HG02970 (cell line): ENCODE measurements around the gene PYGB.
"Not testable (repeated sequence)": the region's sequence is repeated elsewhere in the genome, so short reads cannot be mapped to it uniquely, and the experiment has no call there.

ENCODE experiments used
- ATAC-seq: cut with Tn5 transposase; IDR thresholded peaks from one replicate; pipeline ENCODE4 v1.9.1; 2021; ENCODE audit warnings: mild to moderate bottlenecking, moderate library complexity, moderate number of reproducible peaks; ENCODE audit not compliant: unreplicated experiment, low FRiP score

PYGB gene

DNA sequence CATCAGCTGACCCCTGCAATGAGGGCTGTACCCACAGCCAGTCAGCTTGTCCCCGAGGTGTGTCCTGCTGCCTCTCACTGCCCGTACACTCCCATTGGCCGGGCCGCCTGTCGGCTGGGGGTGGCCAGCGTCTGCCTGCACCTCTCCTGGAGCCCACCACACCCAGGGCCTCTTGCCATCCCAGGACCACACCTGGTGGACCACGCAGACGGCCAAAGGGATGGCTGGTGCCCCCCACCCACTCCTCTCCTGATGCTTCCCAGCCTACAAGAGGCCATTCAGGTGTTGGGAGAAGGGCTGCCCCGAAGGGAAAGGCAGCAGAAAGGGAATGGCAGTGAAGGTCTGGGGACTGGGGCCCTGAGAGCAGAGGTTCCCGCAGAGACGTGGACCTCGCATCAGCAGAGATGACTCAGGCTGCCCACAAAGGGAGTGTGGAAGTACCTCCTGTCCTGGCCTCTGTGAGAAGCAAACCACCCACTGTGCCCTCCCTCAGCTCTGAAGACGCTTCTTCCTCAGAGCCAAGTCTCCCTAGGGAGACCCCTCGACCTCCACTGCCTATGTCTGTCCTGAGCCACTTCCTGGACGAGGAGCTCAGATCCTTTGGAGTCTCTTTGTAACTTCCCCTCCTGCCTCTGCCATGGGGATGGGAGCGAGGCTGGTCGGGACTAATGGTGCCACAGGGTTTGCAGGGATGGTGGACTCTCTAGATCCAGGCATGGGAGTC is 60.9 kb downstream of the PYGB start:
- no peak for ATAC-seq

DNA sequence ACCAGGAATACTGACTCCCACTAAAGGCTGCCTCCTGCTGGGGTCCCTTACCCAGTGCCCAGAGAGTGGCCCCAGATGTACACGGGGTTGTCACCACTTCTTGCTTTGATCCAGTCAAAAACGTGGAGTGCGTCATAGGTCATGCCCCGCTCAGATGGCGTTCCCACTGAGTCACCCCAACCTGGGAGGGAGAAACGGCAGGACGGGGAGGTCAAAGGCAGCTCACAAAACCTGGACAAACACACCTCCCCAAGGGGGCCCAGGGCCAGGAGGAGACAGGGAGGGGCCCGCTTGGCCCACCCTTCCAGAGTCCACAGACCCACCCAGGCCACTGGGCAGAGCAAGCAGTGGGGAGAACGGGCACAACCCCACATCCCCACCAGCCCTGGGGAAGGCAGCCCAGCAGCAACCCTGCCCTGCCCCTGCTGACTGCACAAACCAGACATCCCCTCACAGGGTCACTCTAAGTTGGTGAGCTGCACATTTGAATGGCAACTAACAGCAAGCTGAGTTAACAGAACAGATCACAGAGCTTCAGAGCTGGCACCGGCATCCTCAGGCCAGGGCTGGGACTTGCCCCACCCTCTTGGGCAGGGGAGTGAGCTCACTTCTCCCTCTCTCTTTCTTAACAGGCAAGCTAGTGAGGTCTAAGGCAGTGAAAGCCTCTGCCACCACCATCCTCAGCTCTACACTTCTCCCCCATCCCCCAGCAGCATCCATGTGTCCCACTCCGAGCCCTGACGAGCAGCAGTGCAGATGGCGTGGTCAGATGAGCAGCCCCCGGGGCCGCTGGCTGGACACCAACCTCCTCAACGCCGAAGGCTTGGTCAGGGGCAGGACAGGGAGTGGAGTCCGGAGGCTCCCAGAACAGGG is 61.7 kb downstream of the PYGB start:
- peak; percentile 12 for ATAC-seq

DNA sequence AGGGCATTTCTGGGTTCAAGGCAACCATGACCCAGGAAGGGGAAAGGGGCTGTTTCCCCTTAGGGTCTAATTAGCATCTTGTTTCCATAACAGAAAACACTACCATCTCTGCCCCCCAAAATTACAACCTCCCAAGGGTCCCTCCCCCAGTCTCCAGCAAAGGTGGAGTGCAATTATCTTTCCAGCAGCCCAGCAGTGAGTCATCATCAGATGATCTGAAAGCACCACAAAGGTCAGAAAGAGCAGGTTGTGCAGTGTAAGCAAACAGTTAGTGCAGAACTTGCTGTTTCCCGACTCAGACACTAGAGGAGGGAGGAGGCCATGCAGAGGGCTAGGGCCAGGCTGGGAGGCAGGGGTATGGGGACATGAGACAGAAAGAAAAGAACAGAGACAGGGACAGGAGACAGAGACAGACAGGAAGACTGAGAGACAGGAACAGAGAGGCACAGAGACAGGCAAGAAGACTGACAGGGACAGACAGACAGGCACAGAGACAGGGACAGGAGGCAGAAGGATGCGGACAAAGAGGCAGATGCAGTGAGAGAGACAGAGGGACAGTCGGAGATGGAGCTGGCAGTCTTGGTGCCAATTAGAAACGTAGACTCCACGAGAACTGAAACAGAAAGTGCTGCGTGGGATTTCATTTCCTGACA is 62.5 kb downstream of the PYGB start:
- peak; percentile 78 for ATAC-seq

DNA sequence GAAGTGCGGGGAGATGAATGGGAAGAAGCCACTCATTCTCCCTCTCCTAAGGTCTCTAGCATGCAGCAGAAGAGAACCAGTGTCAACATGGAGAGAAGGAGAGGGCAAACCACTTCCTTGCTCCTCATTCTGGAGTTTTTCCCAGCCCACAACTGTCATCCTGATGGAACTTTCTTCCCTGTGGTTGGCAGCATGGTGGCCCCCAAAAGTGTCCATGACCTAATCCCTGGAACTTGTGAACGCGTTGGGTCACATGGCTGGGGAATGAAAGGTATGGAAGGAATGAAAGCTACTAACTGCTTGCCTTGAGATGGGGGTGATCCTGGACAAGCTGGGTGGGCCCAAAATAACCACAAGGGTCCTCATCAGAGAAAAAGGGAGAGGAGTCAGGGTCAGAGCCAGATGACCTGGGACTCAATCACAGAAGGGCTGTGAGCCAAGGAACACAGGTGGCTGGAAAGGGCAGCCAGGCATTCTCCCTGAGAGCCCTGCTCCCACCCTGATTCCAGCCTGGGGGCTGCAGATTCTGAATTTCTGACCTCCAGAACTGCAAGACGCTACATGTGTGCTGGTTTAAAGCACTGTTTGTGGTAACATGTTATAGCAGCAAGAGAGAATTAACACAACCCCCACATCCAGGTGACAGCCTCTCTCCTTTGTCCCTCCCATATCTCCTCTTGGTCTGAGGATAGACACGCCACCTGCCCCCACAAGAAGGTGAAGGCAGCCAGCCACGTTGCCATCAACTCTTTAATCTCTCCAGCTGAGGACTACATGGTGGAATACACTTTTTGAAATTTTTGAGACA is 63.2 kb downstream of the PYGB start:
- ATAC-seq = no peak

DNA sequence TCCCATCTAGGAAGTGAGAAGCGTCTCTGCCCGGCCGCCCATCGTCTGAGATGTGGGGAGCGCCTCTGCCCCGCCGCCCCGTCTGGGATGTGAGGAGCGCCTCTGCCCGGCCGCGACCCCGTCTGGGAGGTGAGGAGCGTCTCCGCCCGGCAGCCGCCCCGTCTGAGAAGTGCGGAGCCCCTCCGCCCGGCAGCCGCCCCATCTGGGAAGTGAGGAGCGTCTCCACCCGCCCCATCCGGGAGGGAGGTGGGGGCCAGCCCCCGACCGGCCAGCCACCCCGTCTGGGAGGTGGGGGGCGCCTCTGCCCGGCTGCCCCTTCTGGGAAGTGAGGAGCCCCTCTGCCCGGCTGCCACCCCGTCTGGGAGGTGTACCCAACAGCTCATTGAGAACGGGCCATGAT is 64.8 kb downstream of the PYGB start:
- not testable (repeated sequence) for ATAC-seq

DNA sequence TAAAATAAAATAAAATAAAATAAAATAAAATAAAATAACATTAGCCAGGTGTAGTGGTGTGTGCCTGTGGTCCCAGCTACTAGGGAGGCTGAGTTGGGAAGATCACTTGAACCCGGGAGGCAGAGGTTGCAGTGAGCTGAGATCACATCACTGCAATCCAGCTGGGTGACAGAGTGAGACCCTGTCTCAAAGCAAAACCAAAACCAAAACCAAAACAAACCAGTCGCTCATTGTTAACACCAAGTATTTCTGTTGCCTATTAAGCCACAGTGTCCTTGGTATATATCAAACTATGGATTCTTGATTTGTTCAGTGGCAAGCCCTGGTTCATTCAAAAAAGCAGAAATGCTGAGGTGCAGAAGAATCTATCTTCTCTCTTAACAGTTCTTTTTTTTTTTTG is 65.7 kb downstream of the PYGB start:
- no peak for ATAC-seq

DNA sequence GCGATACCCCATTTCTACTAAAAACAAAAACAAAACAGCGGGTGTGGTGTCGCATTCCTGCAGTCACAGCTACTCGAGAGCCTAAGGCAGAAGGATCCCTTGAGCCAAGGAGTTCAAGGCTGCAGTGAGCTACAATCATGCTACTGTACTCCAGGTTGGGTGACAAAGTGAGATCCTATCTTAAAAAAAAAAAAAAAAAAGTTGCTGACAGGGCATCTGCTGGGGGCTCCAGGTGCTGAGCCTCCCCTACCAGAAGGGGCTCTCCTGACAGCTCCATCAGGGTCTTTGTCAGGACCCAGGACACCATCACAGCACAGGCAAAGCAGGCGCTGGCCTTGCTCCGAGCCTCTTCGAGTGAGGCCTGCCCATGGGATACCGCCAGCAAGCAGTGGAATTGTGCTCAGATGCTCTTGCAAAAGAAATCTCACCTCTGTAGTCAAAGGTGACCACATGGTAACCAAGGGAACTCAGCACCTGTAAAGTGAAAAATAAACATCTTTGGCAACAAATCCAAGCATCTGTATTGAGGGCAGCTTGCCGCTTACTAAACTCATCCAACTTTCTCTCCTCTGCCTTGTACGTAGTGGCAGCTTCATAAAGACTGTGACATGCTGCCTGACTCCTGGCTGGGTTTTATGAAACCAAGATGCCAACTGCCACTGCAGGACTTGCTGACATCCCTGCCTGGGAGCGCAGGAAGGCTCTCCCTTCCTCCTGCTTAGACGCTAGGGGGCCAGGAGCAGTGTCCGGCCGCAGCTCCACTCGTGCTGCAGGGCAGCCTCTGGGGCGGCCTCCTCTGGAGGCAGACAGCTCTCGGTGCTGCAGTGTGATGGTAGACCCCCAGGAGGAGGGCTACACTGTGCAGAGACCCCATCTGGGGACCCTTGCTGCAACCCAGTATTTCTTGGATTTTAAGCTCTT is 66.9 kb downstream of the PYGB start:
- ATAC-seq = no peak

DNA sequence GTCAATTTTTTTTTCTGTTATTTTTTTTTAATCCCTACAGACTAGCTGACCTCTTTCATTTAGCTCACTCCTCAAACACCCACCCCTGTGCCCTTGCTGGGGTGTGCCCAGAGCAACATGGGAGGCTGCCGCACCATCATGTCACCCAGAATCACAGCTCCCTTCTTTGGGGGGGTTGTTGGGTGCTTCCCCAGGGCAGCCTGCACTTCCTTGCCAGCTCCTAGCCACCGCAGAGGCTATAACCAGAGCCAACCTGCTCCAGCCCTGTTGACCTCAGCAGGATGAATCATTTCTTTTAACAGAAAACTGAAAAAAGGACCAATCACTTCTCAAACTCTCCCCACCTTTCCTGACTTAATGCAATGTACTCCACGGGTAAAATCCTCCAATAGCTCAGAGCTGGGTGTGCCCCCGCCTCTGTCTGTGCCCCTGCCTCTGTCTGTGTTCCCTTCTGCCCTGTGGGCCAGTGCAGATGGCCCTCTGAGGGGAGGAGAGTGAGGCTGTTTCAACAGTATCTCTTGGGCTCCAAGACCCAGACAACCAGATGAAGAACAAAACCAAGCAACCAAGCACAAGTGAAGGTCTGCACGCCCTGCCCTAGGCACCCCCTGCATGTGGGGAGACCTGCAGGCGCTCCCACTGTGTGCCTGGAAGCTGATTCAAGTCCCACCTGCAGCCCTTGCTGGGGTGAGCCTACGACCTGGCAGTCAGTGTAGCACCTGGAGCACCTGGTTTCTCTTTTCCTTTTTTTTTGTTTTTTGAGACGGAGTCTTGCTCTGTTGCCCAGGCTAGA is 67.7 kb downstream of the PYGB start:
- no peak for ATAC-seq

DNA sequence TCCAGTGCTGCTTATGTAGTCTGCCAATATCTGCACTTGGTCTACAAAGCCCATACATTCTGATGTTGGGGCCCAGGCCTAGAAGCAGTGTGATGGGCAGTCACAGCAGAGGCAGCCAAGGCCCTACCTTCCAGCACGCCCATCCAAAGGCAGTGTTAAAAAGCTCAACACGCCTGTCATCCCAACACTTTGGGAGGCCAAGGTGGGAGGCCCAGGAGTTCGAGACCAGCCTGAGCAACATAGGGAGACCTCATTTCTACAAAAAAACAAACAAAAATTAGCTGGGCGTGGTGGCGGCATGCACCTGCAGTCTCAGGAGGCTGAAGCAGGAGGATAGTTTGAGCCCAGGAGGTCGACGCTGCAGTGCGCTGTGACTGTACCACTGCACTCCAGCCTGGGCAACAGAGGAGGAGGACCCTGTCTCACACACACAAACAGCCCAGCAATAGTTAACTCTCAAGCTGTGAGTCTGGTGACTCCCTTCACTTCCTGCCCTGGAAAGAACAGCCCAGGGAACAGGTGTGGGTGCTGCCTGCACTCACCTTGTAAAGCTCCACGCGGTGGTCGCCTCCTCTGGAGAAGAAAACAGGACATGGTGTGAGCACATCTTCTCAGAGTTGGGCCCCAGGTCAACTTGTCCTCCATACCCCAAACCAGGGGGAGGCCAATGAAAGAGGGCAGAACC is 68.8 kb downstream of the PYGB start:
- ATAC-seq = no peak

DNA sequence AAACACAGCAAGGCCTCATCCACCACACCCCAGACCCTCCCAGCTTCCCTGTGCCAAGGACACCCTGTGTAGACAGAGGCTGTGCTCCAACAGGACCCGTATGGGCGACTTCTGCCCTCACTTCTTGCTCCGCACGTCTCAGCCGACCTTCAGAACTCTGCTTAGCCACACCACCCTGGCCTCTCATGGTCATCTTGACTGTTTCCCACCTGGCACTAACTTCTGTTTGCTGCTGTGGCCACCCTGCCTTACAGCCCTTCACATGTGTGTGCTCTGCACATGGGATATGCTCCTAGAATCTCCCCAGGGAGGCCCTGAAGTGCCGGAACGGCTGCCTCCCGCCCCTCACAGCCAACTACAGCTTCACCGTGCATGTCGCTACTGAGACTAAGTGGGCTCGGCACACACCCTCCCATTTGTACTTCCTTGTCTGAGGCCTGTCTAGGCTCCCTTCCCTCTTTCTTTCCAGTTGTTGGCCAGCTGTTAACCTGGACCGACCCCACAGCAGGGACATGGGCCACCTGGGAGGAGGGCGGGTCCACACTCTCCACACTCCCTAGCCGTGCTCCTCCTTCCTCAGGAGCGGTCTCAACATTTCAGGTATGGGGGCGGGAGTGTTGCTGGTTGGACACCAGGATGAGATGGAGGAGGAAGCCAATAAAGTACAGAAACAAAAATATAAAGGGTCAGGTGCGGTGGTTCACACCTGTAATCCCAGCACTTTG is 69.6 kb downstream of the PYGB start:
- no peak for ATAC-seq

DNA sequence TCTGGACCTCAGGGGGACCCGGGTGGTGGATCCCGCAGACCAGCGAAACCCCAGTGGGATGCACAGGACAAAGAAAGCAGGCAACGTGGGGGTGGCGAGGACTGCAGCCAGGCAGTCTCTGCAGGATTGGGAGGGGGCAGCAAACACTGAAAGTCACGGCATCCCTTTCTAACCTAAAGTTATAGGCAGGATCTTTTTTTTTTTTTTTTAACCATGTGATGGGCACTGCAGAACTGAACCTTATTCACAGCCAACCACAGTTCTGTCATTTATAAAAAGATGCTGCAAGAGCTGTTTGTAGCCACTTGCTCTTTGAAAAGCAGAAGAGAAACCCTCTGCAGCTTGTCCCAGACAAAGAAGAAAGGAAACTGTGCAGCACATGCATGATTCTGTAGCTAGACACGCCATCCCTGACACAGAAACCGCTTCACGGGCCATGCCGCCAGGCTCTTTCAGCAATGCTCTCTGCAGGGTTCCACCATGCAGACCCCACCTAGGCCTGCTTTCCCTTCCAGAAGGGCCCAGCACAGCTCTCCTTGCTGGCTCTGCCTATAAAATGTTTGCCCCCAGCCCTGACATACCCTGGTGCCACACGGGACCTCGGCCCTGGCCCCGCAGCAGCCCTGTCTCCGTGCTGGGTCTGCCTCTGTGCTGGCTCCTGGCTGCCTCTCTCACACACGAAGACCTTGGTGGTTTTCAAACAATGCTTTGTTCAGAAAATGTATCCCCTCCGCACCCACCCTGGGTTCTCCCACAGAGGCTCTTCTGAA is 70.8 kb downstream of the PYGB start:
- peak; percentile 76 for ATAC-seq

DNA sequence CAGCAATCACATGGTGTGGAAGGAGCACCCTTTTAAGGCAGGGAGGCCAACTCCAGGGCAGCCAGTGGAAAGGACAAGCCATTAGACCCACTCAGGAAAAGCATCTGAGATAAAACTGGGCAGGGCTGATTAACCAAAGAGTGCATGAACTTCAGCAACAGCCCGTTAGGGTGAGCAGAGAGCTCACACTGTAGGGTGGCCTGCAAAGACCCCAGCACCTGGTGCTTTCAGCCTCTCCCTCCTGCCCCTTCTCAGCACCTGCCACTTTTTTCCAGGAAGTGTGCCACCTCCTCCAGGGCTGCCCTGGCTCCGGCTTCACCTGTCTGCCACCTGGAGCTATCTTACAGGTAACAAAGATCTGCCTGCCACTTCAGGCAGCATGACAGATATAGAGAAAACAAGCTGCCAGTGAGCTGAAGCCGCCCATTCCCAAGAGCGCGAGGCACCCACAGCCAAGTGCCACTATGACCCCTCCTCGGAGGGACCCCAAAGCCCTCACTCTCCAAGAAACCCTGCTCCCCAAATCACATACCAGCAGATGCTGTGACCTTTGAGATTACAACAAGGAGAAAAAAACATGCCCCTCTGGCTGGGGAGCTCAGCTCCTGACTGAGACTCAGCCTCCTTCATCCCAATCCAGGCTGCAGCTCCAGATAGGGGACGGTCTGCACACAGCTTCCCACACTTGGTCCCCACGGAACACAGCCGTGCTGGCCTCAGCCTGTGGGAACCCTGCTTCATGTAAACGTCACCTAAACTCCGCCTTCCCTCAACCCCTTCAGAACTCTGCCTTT is 71.6 kb downstream of the PYGB start:
- no peak for ATAC-seq

DNA sequence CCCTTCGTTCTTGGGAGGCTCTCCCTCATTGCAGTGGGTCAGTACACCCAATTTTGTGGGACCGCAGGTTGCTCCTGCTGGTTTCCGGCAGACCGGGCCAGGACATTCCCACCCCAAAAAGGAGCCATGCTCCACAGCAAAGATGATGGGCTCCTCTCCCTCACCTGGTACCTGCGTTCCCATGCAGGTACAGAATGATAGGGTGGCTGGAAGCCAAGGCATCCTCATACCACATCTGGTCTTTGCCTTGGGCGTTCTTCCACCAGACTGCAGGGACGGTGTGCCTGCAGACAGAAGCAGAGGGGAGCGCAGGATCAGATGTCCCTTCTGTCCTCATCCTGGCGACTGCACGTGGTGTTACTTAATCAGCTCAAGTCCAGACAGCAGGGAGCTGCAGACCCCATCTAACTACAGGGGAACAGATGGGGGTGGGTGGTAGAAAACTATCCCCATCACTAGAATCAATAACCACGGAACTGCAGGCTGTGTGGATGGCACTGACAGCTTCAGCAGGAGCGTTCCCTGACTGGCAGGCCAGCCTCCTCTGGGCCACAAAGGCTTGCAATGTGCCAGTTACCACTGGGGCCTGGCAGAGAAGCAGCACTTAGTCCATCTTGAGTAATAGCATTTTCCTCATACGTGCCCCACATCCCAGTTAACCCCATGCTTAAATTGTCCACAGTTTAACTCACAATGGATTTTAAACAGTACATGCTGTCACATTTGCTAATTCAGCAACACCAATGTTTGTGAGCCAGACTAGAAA is 72.3 kb downstream of the PYGB start:
- no peak for ATAC-seq

DNA sequence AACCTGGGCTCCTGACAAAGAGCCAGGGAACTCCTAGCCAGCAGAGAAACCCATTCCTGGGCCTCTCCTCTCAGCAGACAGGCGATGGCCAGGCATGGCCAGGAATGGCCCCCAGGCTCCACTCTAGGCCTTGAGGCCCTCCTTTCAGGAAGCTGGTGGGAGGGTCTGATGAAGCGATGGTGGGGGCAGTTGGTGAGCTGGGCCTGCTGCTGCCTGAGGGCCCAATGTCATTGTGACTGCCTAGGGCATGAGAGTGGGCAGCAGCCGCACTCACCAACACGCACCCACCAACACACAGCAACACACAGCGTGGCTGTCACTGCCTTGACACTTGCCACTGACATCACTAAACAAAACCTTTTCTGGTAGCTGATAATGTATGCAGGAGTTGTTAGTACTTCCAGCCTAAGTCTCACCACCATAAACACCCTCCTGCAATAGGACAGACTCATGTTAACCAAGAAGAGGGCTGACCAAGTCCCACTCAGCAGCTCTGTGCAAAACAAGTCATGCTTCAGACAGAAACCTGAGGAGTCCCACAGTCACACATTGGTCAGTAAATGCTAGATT is 73.5 kb downstream of the PYGB start:
- no peak for ATAC-seq

DNA sequence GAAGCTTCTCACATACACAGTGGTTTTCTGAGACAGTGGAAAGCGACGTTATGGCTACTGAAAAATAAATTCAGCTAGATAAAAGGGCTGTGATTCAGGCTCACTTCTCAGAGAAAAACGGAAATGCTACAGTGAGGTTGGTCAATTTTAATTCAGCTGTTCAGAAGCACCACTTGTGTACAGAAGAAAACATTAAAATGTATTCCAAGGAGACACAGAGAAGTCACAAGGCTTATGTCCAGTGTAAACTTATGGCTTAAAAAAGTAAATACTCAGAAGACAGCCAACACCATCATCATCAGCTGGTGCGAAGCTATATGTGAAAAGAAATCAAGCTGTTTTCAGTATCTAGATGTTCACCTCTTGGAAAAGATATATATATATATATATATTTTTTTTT is 74.1 kb downstream of the PYGB start:
- ATAC-seq = no peak
